Endothelial cell of umbilical vein (primary cell): ENCODE measurements around the gene HCFC1. TPM values are rescaled to one million over a fixed set of nuclear protein-coding genes. Genes with fewer than 3 reads are reported as not detected.

Source experiments
- BruUV-seq: library from RNA; stranded (reverse); fragments of 400-500 nt; replicated peaks from 2 replicates; lab custom pipeline; 2021; lab: Mats Ljungman, UMichigan
- CTCF ChIA-PET: fragments of 300-600, 350-600 bp; sonication (Branson Sonifier 250); formaldehyde crosslinking; loops from one replicate; lab custom pipeline; 2021; ENCODE audit warnings: antibody characterized with exemption, inconsistent platforms; lab: Charles Lee
- POLR2A ChIA-PET: fragments of 300-600, 350-600 bp; sonication (Branson Sonifier 250); formaldehyde crosslinking; loops from one replicate; lab custom pipeline; 2021; ENCODE audit warnings: antibody characterized with exemption, inconsistent platforms; lab: Charles Lee
- DNase-seq: peaks from one replicate; pipeline ENCODE4 v3.0.0-alpha.2; 2011; ENCODE audit warnings: low read depth, low spot score
- FAIRE-seq: peaks from 2 replicates; lab custom pipeline; 2011; peaks lifted over from hg19 to GRCh38; lab: Jason Lieb, UNC
- H2AFZ ChIP-seq: 2 replicates; pipeline ENCODE4 v1.6.0; 2012; ENCODE audit warnings: low read depth, low read length, control low read depth, inconsistent platforms
- H3K27ac ChIP-seq: 2 replicates; pipeline ENCODE4 v1.5.1; 2011; ENCODE audit warnings: low read depth, mild to moderate bottlenecking, control low read depth, low read length, moderate library complexity; ENCODE audit not compliant: insufficient read depth
- H3K27me3 ChIP-seq, 2 experiments: 2 replicates each; pipeline versions ENCODE4 v1.6.0 to v1.6.1; 2011; ENCODE audit warnings: low read length in 2 of 2, mixed read lengths in 1 of 2; ENCODE audit not compliant: control insufficient read depth in 2 of 2, insufficient read depth in 2 of 2
- H3K36me3 ChIP-seq, 2 experiments: 2 replicates in 1 of 2; 3 replicates in 1 of 2; pipeline ENCODE4 v1.5.1; 2011; ENCODE audit warnings: low read length in 2 of 2, mild to moderate bottlenecking in 1 of 2, moderate library complexity in 1 of 2; ENCODE audit not compliant: control insufficient read depth in 2 of 2, insufficient read depth in 2 of 2; ENCODE audit errors: extremely low read depth in 1 of 2
- H3K4me1 ChIP-seq: 3 replicates; pipeline ENCODE4 v1.5.1; 2011; ENCODE audit warnings: mild to moderate bottlenecking, low read length; ENCODE audit not compliant: control insufficient read depth, insufficient read depth; ENCODE audit errors: extremely low read depth
- H3K4me2 ChIP-seq: 2 replicates; pipeline ENCODE4 v1.6.1; 2011; ENCODE audit warnings: low read length, control low read depth, mixed read lengths; ENCODE audit not compliant: insufficient read depth
- H3K4me3 ChIP-seq, 3 experiments: fragments of 200-600 bp in 1 of 3; sonication (generic), shearing (Covaris generic) in 1 of 3; replicated peaks in 1 of 3; 2 replicates each; pipeline ENCODE4 v1.5.1; 2011 to 2016; ENCODE audit warnings: control low read depth in 3 of 3, low read length in 3 of 3, mild to moderate bottlenecking in 2 of 3, inconsistent platforms in 1 of 3, low read depth in 1 of 3, moderate library complexity in 1 of 3; ENCODE audit not compliant: insufficient read depth in 1 of 3
- H3K79me2 ChIP-seq: 2 replicates; pipeline ENCODE4 v1.6.0; 2012; ENCODE audit warnings: low read length, inconsistent platforms; ENCODE audit not compliant: control insufficient read depth, insufficient read depth
- H3K9ac ChIP-seq: replicated peaks from 2 replicates; pipeline ENCODE3; 2011; ENCODE audit warnings: low read length, control low read depth; ENCODE audit not compliant: insufficient read depth; ENCODE audit errors: extremely low read depth
- H3K9me1 ChIP-seq: replicated peaks from 3 replicates; pipeline ENCODE4 v1.6.0; 2011; ENCODE audit warnings: mild to moderate bottlenecking, low read length; ENCODE audit not compliant: control insufficient read depth, insufficient read depth; ENCODE audit errors: extremely low read depth
- H3K9me3 ChIP-seq: replicated peaks from 2 replicates; pipeline ENCODE4 v1.5.1; 2012; ENCODE audit warnings: low read length, inconsistent platforms; ENCODE audit not compliant: control insufficient read depth, insufficient read depth
- H4K20me1 ChIP-seq: replicated peaks from 2 replicates; pipeline ENCODE3; 2011; ENCODE audit warnings: mild to moderate bottlenecking, low read length; ENCODE audit not compliant: control insufficient read depth, insufficient read depth; ENCODE audit errors: extremely low read depth
- CTCF ChIP-seq, 2 donors: IDR thresholded peaks; 1 replicate in 1 of 2; 2 replicates in 1 of 2; pipeline ENCODE4 v1.5.1; 2011; ENCODE audit warnings: low read length in 2 of 2, mild to moderate bottlenecking in 2 of 2, moderate library complexity in 2 of 2, control low read depth in 1 of 2, inconsistent platforms in 1 of 2, low read depth in 1 of 2; ENCODE audit not compliant: insufficient read depth in 1 of 2; ENCODE audit errors: extremely low read depth in 1 of 2
- JUN ChIP-seq: IDR thresholded peaks from 2 replicates; pipeline ENCODE4 v1.6.1; 2011; ENCODE audit warnings: borderline replicate concordance, low read depth; ENCODE audit not compliant: insufficient read length, insufficient read depth
- POLR2A ChIP-seq: IDR thresholded peaks from 2 replicates; pipeline ENCODE4 v1.6.1; 2012; ENCODE audit warnings: low read depth, mild to moderate bottlenecking, control low read depth, low read length
- POLR2AphosphoS5 ChIP-seq: IDR thresholded peaks from 2 replicates; pipeline ENCODE4 v1.6.1; 2012; ENCODE audit warnings: low read depth, mild to moderate bottlenecking, control low read depth, low read length, moderate library complexity; ENCODE audit not compliant: insufficient read depth
- dilution Hi-C: fragments of 300-500 bp; cut with MboI; formaldehyde crosslinking; loops from one replicate; pipeline ENCODE4 v1.15.0; 2019; ENCODE audit warnings: low sequenced_read_pairs; ENCODE audit not compliant: extremely low pct_ligation_motif_present
- intact Hi-C: fragments of 100-400 bp; cut with micrococcal nuclease; formaldehyde crosslinking; loops from one replicate; pipeline ENCODE4 v1.10.0; 2022
- polyA plus RNA-seq, 4 experiments: library from polyadenylated mRNA; depleted of rRNA in 3 of 4; stranded (reverse) in 3 of 4; unstranded in 1 of 4; fragments of >200 nt; gene quantifications; 2 replicates each; pipeline versions ENCODE4 v1.2.1 to v1.2.3, GENCODE V29; 2011 to 2012; ENCODE audit warnings: missing spikeins in 1 of 4
- total RNA-seq: library from RNA; stranded (reverse); gene quantifications from 2 replicates; pipeline ENCODE4 v1.2.3, GENCODE V29; 2021

The HCFC1 gene
- total and polyA plus RNA-seq, 2 donors (not counting 3 experiments of a cell fraction or from before 2014, with no cell fraction given) = 15.9 to 85.9 TPM

GRCh38 chrX:153925387-153925738 is 46.3 kb downstream of the HCFC1 start:
- intact Hi-C loops (no loop called here), dilution Hi-C loops (no loop called here)
- no peaks in the 10 kb centered on the region for H3K27me3 ChIP-seq
- no peak overlapping the region for H3K9ac ChIP-seq
- H3K9me3 ChIP-seq = no peaks in the 10 kb centered on the region
- DNase-seq = no peak
- H3K36me3 ChIP-seq = peaks cover 0 to 2% of the 10 kb centered on the region in 2 experiments
- no peaks in the 10 kb centered on the region for H3K9me1 ChIP-seq
- CTCF ChIA-PET = interaction anchor here (4.2 to 9.0 kb wide), 2 partner anchors 8 to 23 kb away, joined by 29 to 253 read pairs; partner anchors contain the start of genes NAA10 and RENBP
- BruUV-seq = no TSS peak
- FAIRE-seq = no peak
- H2AFZ ChIP-seq = no peak overlapping the region
- POLR2A ChIA-PET = interaction anchor here (1.3 to 1.6 kb wide), 2 partner anchors 46 to 159 kb away, joined by 3 read pairs; partner anchors contain the start of gene HCFC1
- peaks cover 2% of the 10 kb centered on the region for H3K79me2 ChIP-seq
- peak overlapping the region in 1 of 3 experiments; percentile 5 for H3K4me3 ChIP-seq
- TF ChIP-seq CTCF (IDR thresholded peaks at IDR 0.05; ENCODE audit: extremely low read depth in 1 of 2, insufficient read depth in 1 of 2, low read depth in 1 of 2, low read length in 2 of 2) (no peak), POLR2AphosphoS5 (no peak), POLR2A (no peak), JUN (no peak)
- H3K4me2 ChIP-seq = peak overlapping the region; percentile 49
- H4K20me1 ChIP-seq = no peaks in the 10 kb centered on the region
- H3K27ac ChIP-seq = peak overlapping the region; percentile 100
- H3K4me1 ChIP-seq = peaks cover 51% of the 10 kb centered on the region
